ENCODE data around the gene TPX2.
"Not testable (repeated sequence)": the region's sequence is repeated elsewhere in the genome, so short reads cannot be mapped to it uniquely, and the experiment has no call there.

TPX2 gene

GRCh38 chr20:31815408-31816188 is 76.5 kb downstream of the TPX2 start:
- peak; percentile 36 for DNase-seq

- DNase-seq, result no peak
Observed at GRCh38 chr20:31816221-31816620, 77.1 kb downstream of the TPX2 start.

GRCh38 chr20:31817461-31817860 is 78.4 kb downstream of the TPX2 start:
- DNase-seq, result no peak

- DNase-seq, result no peak
Observed at GRCh38 chr20:31818376-31818908, 79.4 kb downstream of the TPX2 start.

GRCh38 chr20:31819083-31819784 is 80.1 kb downstream of the TPX2 start, which contains the start of gene MYLK2:
Gene MYLK2, plus strand, starts transcription at chr20:31819356. Its CDS starts 225 bp downstream, at chr20:31819581.
- DNase-seq, result peak; percentile 83

GRCh38 chr20:31820228-31820627 is 81.1 kb downstream of the TPX2 start:
- no peak for DNase-seq

GRCh38 chr20:31821427-31821826 is 82.3 kb downstream of the TPX2 start:
- DNase-seq, result no peak

- peak; percentile 94 for DNase-seq
Observed at GRCh38 chr20:31822421-31823330, 83.6 kb downstream of the TPX2 start.

GRCh38 chr20:31823360-31824124 is 84.5 kb downstream of the TPX2 start:
- no peak for DNase-seq

GRCh38 chr20:31824125-31824485 is 85.0 kb downstream of the TPX2 start:
- DNase-seq, result no peak

GRCh38 chr20:31824554-31825313 is 85.6 kb downstream of the TPX2 start:
- peak; percentile 50 for DNase-seq

GRCh38 chr20:31826074-31826473 is 87.0 kb downstream of the TPX2 start:
- DNase-seq, result no peak

GRCh38 chr20:31827059-31827458 is 88.0 kb downstream of the TPX2 start:
- no peak for DNase-seq

GRCh38 chr20:31828016-31828415 is 88.9 kb downstream of the TPX2 start:
- not testable (repeated sequence) for DNase-seq

- no peak for DNase-seq
Observed at GRCh38 chr20:31829731-31830130, 90.6 kb downstream of the TPX2 start.

GRCh38 chr20:31830406-31830981 is 91.4 kb downstream of the TPX2 start:
- no peak for DNase-seq

- no peak for DNase-seq
Observed at GRCh38 chr20:31831211-31831610, 92.1 kb downstream of the TPX2 start.

- no peak for DNase-seq
Observed at GRCh38 chr20:31831771-31832306, 92.7 kb downstream of the TPX2 start.

GRCh38 chr20:31833130-31833930 is 94.2 kb downstream of the TPX2 start:
- DNase-seq, result no peak

Data from NCI-H1092 treated with DMSO at 0.1 percent for 48 hours (cell line).